Esophagus squamous epithelium (tissue), 4 donors: ENCODE measurements around the gene CCL17.

ENCODE experiments used
- CTCF ChIP-seq, 6 experiments: fragments of 450-650 bp in 4 of 6; fragments of 200-600 bp in 2 of 6; sonication (generic) in 2 of 6; IDR thresholded peaks; one replicate each; pipeline ENCODE4 v1.5.1; 2016 to 2019; ENCODE audit warnings: antibody characterized with exemption in 6 of 6, mild to moderate bottlenecking in 4 of 6, moderate library complexity in 4 of 6
- POLR2A ChIP-seq, 4 donors: fragments of 450-650 bp; IDR thresholded peaks; one replicate each; pipeline ENCODE4 v1.6.1; 2017; ENCODE audit warnings: antibody characterized with exemption in 4 of 4, mild to moderate bottlenecking in 4 of 4, moderate library complexity in 3 of 4

DNA sequence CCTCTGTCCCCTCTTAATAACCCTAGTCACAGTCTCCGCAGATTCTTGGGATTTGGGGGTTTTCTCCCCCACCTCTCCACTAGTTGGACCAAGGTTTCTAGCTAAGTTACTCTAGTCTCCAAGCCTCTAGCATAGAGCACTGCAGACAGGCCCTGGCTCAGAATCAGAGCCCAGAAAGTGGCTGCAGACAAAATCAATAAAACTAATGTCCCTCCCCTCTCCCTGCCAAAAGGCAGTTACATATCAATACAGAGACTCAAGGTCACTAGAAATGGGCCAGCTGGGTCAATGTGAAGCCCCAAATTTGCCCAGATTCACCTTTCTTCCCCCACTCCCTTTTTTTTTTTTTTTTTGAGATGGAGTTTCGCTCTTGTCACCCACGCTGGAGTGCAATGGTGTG lies 40.4 kb upstream of the CCL17 start:
- TF ChIP-seq CTCF (IDR thresholded peaks at IDR 0.05) (no peak), POLR2A (IDR thresholded peaks at IDR 0.05) (no peak)
